ENCODE results near the gene SVOPL.

SVOPL gene

GRCh38 chr7:138608275-138608674 lies 92.9 kb downstream of the SVOPL start:
- no peak for DNase-seq (ENCODE audit: low read depth in 3 of 3, low spot score in 1 of 3)

- DNase-seq (ENCODE audit: low read depth in 3 of 3, low spot score in 1 of 3) = no peak
Observed at GRCh38 chr7:138607216-138608126, 93.7 kb downstream of the SVOPL start.

GRCh38 chr7:138606236-138606635 lies 94.9 kb downstream of the SVOPL start:
- no peak for DNase-seq (ENCODE audit: low read depth in 3 of 3, low spot score in 1 of 3)

- no peak for DNase-seq (ENCODE audit: low read depth in 3 of 3, low spot score in 1 of 3)
Observed at GRCh38 chr7:138603549-138604318, 97.4 kb downstream of the SVOPL start.

- no peak for DNase-seq (ENCODE audit: low read depth in 3 of 3, low spot score in 1 of 3)
Observed at GRCh38 chr7:138602451-138602850, 98.7 kb downstream of the SVOPL start.

- DNase-seq (ENCODE audit: low read depth in 3 of 3, low spot score in 1 of 3) = no peak
Observed at GRCh38 chr7:138595454-138595853, 105.7 kb downstream of the SVOPL start.

GRCh38 chr7:138590154-138590553 lies 111.0 kb downstream of the SVOPL start:
- no peak for DNase-seq (ENCODE audit: low read depth in 3 of 3, low spot score in 1 of 3)

GRCh38 chr7:138588986-138589385 lies 112.2 kb downstream of the SVOPL start:
- no peak for DNase-seq (ENCODE audit: low read depth in 3 of 3, low spot score in 1 of 3)

GRCh38 chr7:138587485-138587884 lies 113.7 kb downstream of the SVOPL start:
- no peak for DNase-seq (ENCODE audit: low read depth in 3 of 3, low spot score in 1 of 3)

- DNase-seq (ENCODE audit: low read depth in 3 of 3, low spot score in 1 of 3) = no peak
Observed at GRCh38 chr7:138585283-138585993, 115.7 kb downstream of the SVOPL start.

- no peak for DNase-seq (ENCODE audit: low read depth in 3 of 3, low spot score in 1 of 3)
Observed at GRCh38 chr7:138584696-138585095, 116.5 kb downstream of the SVOPL start.

GRCh38 chr7:138584283-138584682 lies 116.9 kb downstream of the SVOPL start:
- DNase-seq (ENCODE audit: low read depth in 3 of 3, low spot score in 1 of 3) = no peak

GRCh38 chr7:138581065-138581464 lies 120.1 kb downstream of the SVOPL start:
- no peak for DNase-seq (ENCODE audit: low read depth in 3 of 3, low spot score in 1 of 3)

- DNase-seq (ENCODE audit: low read depth in 3 of 3, low spot score in 1 of 3) = no peak
Observed at GRCh38 chr7:138579671-138580070, 121.5 kb downstream of the SVOPL start.

GRCh38 chr7:138579136-138579535 lies 122.0 kb downstream of the SVOPL start:
- no peak for DNase-seq (ENCODE audit: low read depth in 3 of 3, low spot score in 1 of 3)

GRCh38 chr7:138575897-138576428 lies 125.2 kb downstream of the SVOPL start:
- no peak for DNase-seq (ENCODE audit: low read depth in 3 of 3, low spot score in 1 of 3)

- no peak for DNase-seq (ENCODE audit: low read depth in 3 of 3, low spot score in 1 of 3)
Observed at GRCh38 chr7:138573741-138574140, 127.4 kb downstream of the SVOPL start.

GRCh38 chr7:138570715-138571114 lies 130.4 kb downstream of the SVOPL start:
- DNase-seq (ENCODE audit: low read depth in 3 of 3, low spot score in 1 of 3) = no peak

GRCh38 chr7:138569418-138569817 lies 131.7 kb downstream of the SVOPL start:
- DNase-seq (ENCODE audit: low read depth in 3 of 3, low spot score in 1 of 3) = no peak

- no peak for DNase-seq (ENCODE audit: low read depth in 3 of 3, low spot score in 1 of 3)
Observed at GRCh38 chr7:138568655-138569054, 132.5 kb downstream of the SVOPL start.

GRCh38 chr7:138565451-138566114 lies 135.6 kb downstream of the SVOPL start:
- no peak for DNase-seq (ENCODE audit: low read depth in 3 of 3, low spot score in 1 of 3)

Measured in stimulated activated CD4-positive, alpha-beta T cell treated with anti-CD3 and anti-CD28 coated beads, TNF-alpha, amount 100 ng/mL, for 1 hour (primary cell).